Hepatocyte (in vitro differentiated cells): ENCODE results near the gene TTLL4. TPM values are rescaled to one million over a fixed set of nuclear protein-coding genes. Genes with fewer than 3 reads are reported as not detected.
A peak's percentile ranks its signal among the peaks of the same experiment; 100 is the strongest.

Experiments used
- DNase-seq: peaks from one replicate; pipeline ENCODE4 v3.0.0-alpha.2; 2016; ENCODE audit warnings: low spot score
- H2AFZ ChIP-seq: fragments of 200-600 bp; sonication (generic); 2 replicates; pipeline ENCODE4 v1.6.0; 2016; ENCODE audit warnings: antibody characterized with exemption, mild to moderate bottlenecking
- H3K27ac ChIP-seq: fragments of 200-600 bp; sonication (generic); 2 replicates; pipeline ENCODE4 v1.5.1; 2016; ENCODE audit warnings: mild to moderate bottlenecking
- H3K27me3 ChIP-seq: fragments of 200-600 bp; sonication (generic); 2 replicates; pipeline ENCODE4 v1.6.1; 2016
- H3K36me3 ChIP-seq: fragments of 200-600 bp; sonication (generic); replicated peaks from 2 replicates; pipeline ENCODE4 v1.5.1; 2016; ENCODE audit warnings: low read depth; ENCODE audit not compliant: insufficient read depth
- H3K4me1 ChIP-seq: fragments of 200-600 bp; sonication (generic); 2 replicates; pipeline ENCODE4 v1.5.1; 2016; ENCODE audit warnings: mild to moderate bottlenecking, moderate library complexity; ENCODE audit not compliant: insufficient read depth
- H3K4me2 ChIP-seq: fragments of 200-600 bp; sonication (generic); 2 replicates; pipeline ENCODE4 v1.6.0; 2016
- H3K4me3 ChIP-seq: fragments of 200-600 bp; sonication (generic); 2 replicates; pipeline ENCODE4 v1.5.1; 2016; ENCODE audit warnings: mild to moderate bottlenecking
- H3K79me2 ChIP-seq: fragments of 200-600 bp; sonication (generic); 2 replicates; pipeline ENCODE4 v1.6.0; 2017; ENCODE audit warnings: mild to moderate bottlenecking
- H3K9me2 ChIP-seq: fragments of 200-600 bp; sonication (generic); replicated peaks from 2 replicates; pipeline ENCODE4 v1.6.0; 2017; ENCODE audit warnings: mild to moderate bottlenecking; ENCODE audit not compliant: insufficient read depth
- H3K9me3 ChIP-seq: fragments of 200-600 bp; sonication (generic); 2 replicates; pipeline ENCODE4 v1.5.1; 2016; ENCODE audit warnings: low read depth, mild to moderate bottlenecking
- H4K20me1 ChIP-seq: fragments of 200-600 bp; sonication (generic); 2 replicates; pipeline ENCODE4 v1.6.0; 2016; ENCODE audit warnings: mild to moderate bottlenecking; ENCODE audit not compliant: insufficient read depth, poor library complexity, severe bottlenecking
- EZH2 ChIP-seq: fragments of 200-600 bp; sonication (generic); IDR thresholded peaks from 2 replicates; pipeline ENCODE4 v1.6.1; 2016; ENCODE audit warnings: antibody characterized with exemption, mild to moderate bottlenecking, borderline replicate concordance
- EZH2phosphoT487 ChIP-seq: fragments of 200-600 bp; sonication (generic); IDR thresholded peaks from one replicate; pipeline ENCODE4 v1.6.1; 2018; ENCODE audit warnings: antibody characterized with exemption, mild to moderate bottlenecking, low read depth, moderate library complexity; ENCODE audit not compliant: unreplicated experiment, severe bottlenecking
- WGBS: methylation state at CpG from one replicate; pipeline ENCODE4 v1.1.6; 2016; ENCODE audit warnings: low lambda C conversion rate; ENCODE audit errors: missing lambda C conversion rate; 5-methylcytosine and 5-hydroxymethylcytosine counted together
- polyA plus RNA-seq: library from polyadenylated mRNA; unstranded; fragments of >200 nt; fragmentation: Nextera tagmentation; extraction: Ambion mirVana; gene quantifications from 2 replicates; pipeline ENCODE4 v1.2.1, GENCODE V29; 2016
- total RNA-seq: library from RNA; depleted of rRNA; stranded (reverse); fragments of >200 nt; gene quantifications from 2 replicates; pipeline ENCODE4 v1.2.3, GENCODE V29; 2014
- TF ChIP-seq, protein P1 (sequence below): fragments of 200-600 bp; sonication (generic); IDR thresholded peaks from 2 replicates; pipeline ENCODE4 v1.5.1; 2016; ENCODE audit warnings: antibody characterized with exemption, mild to moderate bottlenecking; ENCODE audit not compliant: poor library complexity

Gene TTLL4
- total and polyA plus RNA-seq, 2 experiments from 2014 or later = 18.2 to 23.7 TPM

GRCh38 chr2:218783688-218784087 lies 73.1 kb downstream of the TTLL4 start:
- TF ChIP-seq, protein P1, sequence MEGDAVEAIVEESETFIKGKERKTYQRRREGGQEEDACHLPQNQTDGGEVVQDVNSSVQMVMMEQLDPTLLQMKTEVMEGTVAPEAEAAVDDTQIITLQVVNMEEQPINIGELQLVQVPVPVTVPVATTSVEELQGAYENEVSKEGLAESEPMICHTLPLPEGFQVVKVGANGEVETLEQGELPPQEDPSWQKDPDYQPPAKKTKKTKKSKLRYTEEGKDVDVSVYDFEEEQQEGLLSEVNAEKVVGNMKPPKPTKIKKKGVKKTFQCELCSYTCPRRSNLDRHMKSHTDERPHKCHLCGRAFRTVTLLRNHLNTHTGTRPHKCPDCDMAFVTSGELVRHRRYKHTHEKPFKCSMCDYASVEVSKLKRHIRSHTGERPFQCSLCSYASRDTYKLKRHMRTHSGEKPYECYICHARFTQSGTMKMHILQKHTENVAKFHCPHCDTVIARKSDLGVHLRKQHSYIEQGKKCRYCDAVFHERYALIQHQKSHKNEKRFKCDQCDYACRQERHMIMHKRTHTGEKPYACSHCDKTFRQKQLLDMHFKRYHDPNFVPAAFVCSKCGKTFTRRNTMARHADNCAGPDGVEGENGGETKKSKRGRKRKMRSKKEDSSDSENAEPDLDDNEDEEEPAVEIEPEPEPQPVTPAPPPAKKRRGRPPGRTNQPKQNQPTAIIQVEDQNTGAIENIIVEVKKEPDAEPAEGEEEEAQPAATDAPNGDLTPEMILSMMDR = no peak
- no peak for TF ChIP-seq EZH2phosphoT487
- TF ChIP-seq EZH2 = no peak
- H3K27me3 ChIP-seq = no peaks in the 10 kb centered on the region
- H2AFZ ChIP-seq = no peak overlapping the region
- H3K9me3 ChIP-seq = no peaks in the 10 kb centered on the region
- no peaks in the 10 kb centered on the region for H3K36me3 ChIP-seq
- H3K79me2 ChIP-seq = peaks cover 60% of the 10 kb centered on the region
- DNase-seq = no peak
- WGBS = 94% methylated on average over 4 of the region's 4 CpGs
- H3K27ac ChIP-seq = peak overlapping the region; percentile 96
- H3K4me3 ChIP-seq = no peak overlapping the region
- H4K20me1 ChIP-seq = peaks cover 3% of the 10 kb centered on the region
- peak overlapping the region; percentile 85 for H3K4me2 ChIP-seq
- H3K9me2 ChIP-seq = no peaks in the 10 kb centered on the region
- H3K4me1 ChIP-seq = peaks cover 30% of the 10 kb centered on the region

DNA sequence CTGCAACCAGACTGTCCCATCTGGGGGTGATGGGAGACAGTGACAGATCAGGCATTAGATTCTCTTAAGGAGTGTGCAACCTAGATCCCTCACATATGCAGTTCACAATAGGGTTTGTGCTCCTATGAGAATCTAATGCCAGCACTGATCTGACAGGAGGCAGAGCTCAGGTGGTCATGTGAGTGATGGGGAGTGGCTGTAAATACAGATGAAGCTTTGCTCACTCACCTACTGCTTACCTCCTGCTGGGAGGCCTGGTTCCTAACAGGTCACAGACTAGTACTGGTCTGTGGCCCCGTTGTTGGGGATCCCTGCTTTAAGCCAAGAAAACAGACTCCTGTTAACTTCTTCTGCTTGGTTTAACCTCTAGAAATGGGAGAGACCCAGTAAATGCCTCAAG lies 74.5 kb downstream of the TTLL4 start:
- peaks cover 74% of the 10 kb centered on the region for H3K79me2 ChIP-seq
- H3K27ac ChIP-seq = peak overlapping the region; percentile 96
- WGBS = 36% methylated on average over 1 of the region's 1 CpG
- H3K4me1 ChIP-seq = peaks cover 30% of the 10 kb centered on the region
- no peaks in the 10 kb centered on the region for H3K9me3 ChIP-seq
- H3K9me2 ChIP-seq = no peaks in the 10 kb centered on the region
- peak; percentile 64 for DNase-seq
- no peak overlapping the region for H2AFZ ChIP-seq
- no peaks in the 10 kb centered on the region for H3K36me3 ChIP-seq
- H3K4me2 ChIP-seq = peak overlapping the region; percentile 85
- peaks cover 3% of the 10 kb centered on the region for H4K20me1 ChIP-seq
- no peaks in the 10 kb centered on the region for H3K27me3 ChIP-seq
- TF ChIP-seq EZH2 = no peak
- no peak for TF ChIP-seq EZH2phosphoT487
- TF ChIP-seq, protein P1 = no peak
- no peak overlapping the region for H3K4me3 ChIP-seq

DNA sequence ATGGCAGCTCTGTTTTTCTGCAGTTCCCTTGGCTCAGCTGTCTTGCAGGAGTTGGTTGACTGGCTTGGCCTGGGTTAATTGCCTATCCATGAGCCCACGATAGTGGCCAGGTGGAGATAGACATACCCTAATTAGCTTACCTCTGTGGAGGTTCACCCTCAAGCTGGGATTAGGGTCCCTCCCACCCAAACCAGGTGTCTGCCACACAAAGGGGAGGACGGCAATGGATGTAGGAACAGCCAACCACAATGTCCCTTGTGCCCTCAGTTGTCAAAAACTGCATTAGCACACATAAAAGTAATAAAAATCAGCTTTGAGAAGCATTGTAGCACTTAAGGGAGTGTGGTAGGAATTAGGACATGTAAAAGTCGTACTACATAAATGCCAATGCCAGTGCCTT lies 75.5 kb downstream of the TTLL4 start:
- H3K27ac ChIP-seq = peak overlapping the region; percentile 96

More for the DNA sequence above, 75.5 kb downstream of the TTLL4 start:
- 75% methylated on average over 3 of the region's 3 CpGs for WGBS
- no peak overlapping the region for H3K4me2 ChIP-seq
- H3K27me3 ChIP-seq = no peaks in the 10 kb centered on the region
- H3K9me2 ChIP-seq = no peaks in the 10 kb centered on the region
- H3K79me2 ChIP-seq = peaks cover 80% of the 10 kb centered on the region
- H3K9me3 ChIP-seq = no peaks in the 10 kb centered on the region
- H3K4me3 ChIP-seq = no peak overlapping the region
- no peaks in the 10 kb centered on the region for H3K36me3 ChIP-seq
- H2AFZ ChIP-seq = no peak overlapping the region
- peaks cover 24% of the 10 kb centered on the region for H3K4me1 ChIP-seq
- peaks cover 3% of the 10 kb centered on the region for H4K20me1 ChIP-seq
- no peak for TF ChIP-seq EZH2
- TF ChIP-seq, protein P1 = no peak
- TF ChIP-seq EZH2phosphoT487 = no peak
- no peak for DNase-seq
